GM10248 (cell line): ENCODE measurements around the gene AGK.

Source experiments
- CTCF ChIA-PET: fragments of 300-600 bp; sonication (Branson Sonifier 250); formaldehyde crosslinking; extraction: SDS; loops from one replicate; lab custom pipeline; 2021; ENCODE audit warnings: antibody characterized with exemption; lab: Yijun Ruan, JAX
- POLR2A ChIA-PET: fragments of 350-650 bp; sonication (Branson Sonifier 250); formaldehyde crosslinking; extraction: SDS; loops from one replicate; lab custom pipeline; 2020; ENCODE audit warnings: antibody characterized with exemption; lab: Yijun Ruan, JAX
- DNase-seq: peaks from one replicate; pipeline ENCODE4 v3.0.0; 2012; ENCODE audit errors: extremely low spot score
- CTCF ChIP-seq: IDR thresholded peaks from 2 replicates; pipeline ENCODE4 v1.5.1; 2012; ENCODE audit warnings: mild to moderate bottlenecking, low read depth; ENCODE audit errors: extremely low read depth, missing control alignments, control extremely low read depth

AGK gene

GRCh38 chr7:141551094-141551781 is at the start of gene AGK:
TSS of gene AGK (plus strand) at chr7:141551410. CDS start at chr7:141555467, 4,057 bp downstream.
- no peak for TF ChIP-seq CTCF
- DNase-seq = peak; percentile 85
- POLR2A ChIA-PET = no interaction called here
- CTCF ChIA-PET = interaction anchor here (1.4 to 6.0 kb wide), 2 partner anchors 17 to 99 kb away, joined by 3 to 35 read pairs; no protein-coding TSS in a partner anchor

GRCh38 chr7:141501451-141501850 is 49.8 kb upstream of the AGK start:
- ChIA-PET CTCF (interaction anchor here (1.0 to 1.2 kb wide), 2 partner anchors 11 to 19 kb away, joined by 3 to 4 read pairs; no protein-coding TSS in a partner anchor), POLR2A (no interaction called here)
- DNase-seq = no peak
- TF ChIP-seq CTCF = no peak

GRCh38 chr7:141511316-141511675 is 39.9 kb upstream of the AGK start:
- POLR2A ChIA-PET = no interaction called here
- CTCF ChIA-PET = interaction anchor here (1.4 kb wide), 1 partner anchor 19 kb away, joined by 4 read pairs; no protein-coding TSS in a partner anchor
- no peak for TF ChIP-seq CTCF
- DNase-seq = no peak

GRCh38 chr7:141511676-141512396 is 39.4 kb upstream of the AGK start:
- no peak for TF ChIP-seq CTCF
- ChIA-PET POLR2A (no interaction called here), CTCF (interaction anchor here (1.2 to 1.4 kb wide), 2 partner anchors 19 to 994 kb away, joined by 3 to 4 read pairs; no protein-coding TSS in a partner anchor)
- no peak for DNase-seq

GRCh38 chr7:141512597-141512996 is 38.6 kb upstream of the AGK start:
- POLR2A ChIA-PET = no interaction called here
- no peak for TF ChIP-seq CTCF
- DNase-seq = no peak
- CTCF ChIA-PET = interaction anchor here (1.2 to 5.1 kb wide), 3 partner anchors 11 to 994 kb away, joined by 3 to 29 read pairs (median 3); no protein-coding TSS in a partner anchor

- TF ChIP-seq CTCF = no peak
- no peak for DNase-seq
- CTCF ChIA-PET = interaction anchor here (1.3 to 5.1 kb wide), 2 partner anchors 10 to 20 kb away, joined by 3 to 29 read pairs; no protein-coding TSS in a partner anchor
- POLR2A ChIA-PET = no interaction called here
Observed at GRCh38 chr7:141513720-141514119, 37.5 kb upstream of the AGK start.
